GM18951 (cell line): ENCODE data around the gene FXYD6.

Experiments used
- POLR2A ChIP-seq: IDR thresholded peaks from 4 replicates; pipeline ENCODE4 v1.6.1; 2011; ENCODE audit warnings: mild to moderate bottlenecking; ENCODE audit not compliant: insufficient read length, insufficient read depth; ENCODE audit errors: extremely low read depth
- in situ Hi-C: fragments of 300-500 bp; cut with MboI; formaldehyde crosslinking; loops from one replicate; pipeline ENCODE4 v1.12.0; 2022; ENCODE audit warnings: low sequenced_read_pairs, mixed read lengths, inconsistent platforms; ENCODE audit not compliant: unreplicated experiment

Gene FXYD6

DNA sequence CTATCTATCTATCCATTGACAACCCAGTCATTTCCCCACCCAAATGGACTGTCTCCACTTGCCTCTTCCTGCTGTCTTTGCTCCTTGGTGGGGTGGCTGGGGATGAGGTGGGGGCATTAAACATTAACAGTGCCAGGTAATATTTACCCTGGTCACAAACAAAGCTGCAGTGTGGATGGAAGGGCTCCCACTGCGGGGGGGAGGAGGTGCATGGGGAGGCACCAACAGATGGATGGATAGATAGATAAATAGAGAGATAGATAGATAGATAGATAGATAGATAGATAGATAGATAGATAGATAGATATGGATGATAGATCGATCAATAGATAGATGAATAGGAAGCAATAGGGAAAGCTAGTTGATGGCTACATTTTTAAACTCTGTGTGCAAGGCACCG, 49.6 kb downstream of the FXYD6 start:
- TF ChIP-seq POLR2A = no peak
- in situ Hi-C loops = no loop called here

GRCh38 chr11:117826190-117826570, 50.3 kb downstream of the FXYD6 start:
- in situ Hi-C loops = no loop called here
- no peak for TF ChIP-seq POLR2A

- in situ Hi-C loops = no loop called here
- TF ChIP-seq POLR2A = no peak
Observed at GRCh38 chr11:117825538-117826189, 50.8 kb downstream of the FXYD6 start.

GRCh38 chr11:117824571-117825537, 51.6 kb downstream of the FXYD6 start, which contains the start of gene FXYD2:
Gene FXYD2 (minus strand): TSS chr11:117824744. CDS start chr11:117824678, 66 bp downstream.
- in situ Hi-C loops = no loop called here
- peak; percentile 48 for TF ChIP-seq POLR2A

GRCh38 chr11:117823946-117824420, 52.5 kb downstream of the FXYD6 start:
- in situ Hi-C loops = no loop called here
- no peak for TF ChIP-seq POLR2A

- in situ Hi-C loops = no loop called here
- TF ChIP-seq POLR2A = no peak
Observed at GRCh38 chr11:117823294-117823945, 53.0 kb downstream of the FXYD6 start.

- in situ Hi-C loops = no loop called here
- no peak for TF ChIP-seq POLR2A
Observed at GRCh38 chr11:117822074-117823033, 54.1 kb downstream of the FXYD6 start.

- in situ Hi-C loops = no loop called here
- no peak for TF ChIP-seq POLR2A
Observed at GRCh38 chr11:117821431-117821830, 55.0 kb downstream of the FXYD6 start.

GRCh38 chr11:117820516-117820915, 55.9 kb downstream of the FXYD6 start:
- TF ChIP-seq POLR2A = no peak
- in situ Hi-C loops = no loop called here

- no peak for TF ChIP-seq POLR2A
- in situ Hi-C loops = no loop called here
Observed at GRCh38 chr11:117820071-117820470, 56.4 kb downstream of the FXYD6 start.

- TF ChIP-seq POLR2A = no peak
- in situ Hi-C loops = no loop called here
Observed at GRCh38 chr11:117819096-117820040, 57.1 kb downstream of the FXYD6 start.
